Lower leg skin (tissue), 3 donors: ENCODE results near the gene AGPAT4.

Source experiments
- POLR2A ChIP-seq, 2 donors: fragments of 450-650 bp; IDR thresholded peaks; one replicate each; pipeline ENCODE4 v1.6.1; 2016 to 2017; ENCODE audit warnings: antibody characterized with exemption in 2 of 2, mild to moderate bottlenecking in 1 of 2, moderate library complexity in 1 of 2
- TF ChIP-seq, protein P1 (sequence below), 3 donors: fragments of 450-650 bp; IDR thresholded peaks; one replicate each; pipeline ENCODE4 v1.5.1; 2016; ENCODE audit warnings: antibody characterized with exemption in 3 of 3, mild to moderate bottlenecking in 3 of 3, moderate library complexity in 2 of 3

DNA sequence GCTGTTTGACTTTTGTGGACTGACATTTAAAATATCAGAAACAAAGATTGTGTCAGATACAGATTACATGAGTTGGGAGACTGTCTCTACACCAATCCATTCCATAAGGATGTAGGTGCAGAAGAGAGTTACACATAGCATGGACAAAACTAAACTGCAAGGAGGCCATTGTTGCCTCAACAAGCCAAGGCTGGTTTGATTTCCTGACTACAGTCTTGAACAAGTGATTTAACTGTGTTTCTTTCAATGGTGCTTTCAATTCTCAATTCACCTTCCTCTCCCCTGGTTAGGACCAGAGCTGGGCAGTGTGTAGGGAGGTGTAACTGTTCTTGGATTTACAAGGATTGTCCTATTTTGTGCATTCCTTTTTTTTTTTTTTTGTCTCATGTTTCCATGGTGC is 82.2 kb downstream of the AGPAT4 start:
- TF ChIP-seq, protein P1, sequence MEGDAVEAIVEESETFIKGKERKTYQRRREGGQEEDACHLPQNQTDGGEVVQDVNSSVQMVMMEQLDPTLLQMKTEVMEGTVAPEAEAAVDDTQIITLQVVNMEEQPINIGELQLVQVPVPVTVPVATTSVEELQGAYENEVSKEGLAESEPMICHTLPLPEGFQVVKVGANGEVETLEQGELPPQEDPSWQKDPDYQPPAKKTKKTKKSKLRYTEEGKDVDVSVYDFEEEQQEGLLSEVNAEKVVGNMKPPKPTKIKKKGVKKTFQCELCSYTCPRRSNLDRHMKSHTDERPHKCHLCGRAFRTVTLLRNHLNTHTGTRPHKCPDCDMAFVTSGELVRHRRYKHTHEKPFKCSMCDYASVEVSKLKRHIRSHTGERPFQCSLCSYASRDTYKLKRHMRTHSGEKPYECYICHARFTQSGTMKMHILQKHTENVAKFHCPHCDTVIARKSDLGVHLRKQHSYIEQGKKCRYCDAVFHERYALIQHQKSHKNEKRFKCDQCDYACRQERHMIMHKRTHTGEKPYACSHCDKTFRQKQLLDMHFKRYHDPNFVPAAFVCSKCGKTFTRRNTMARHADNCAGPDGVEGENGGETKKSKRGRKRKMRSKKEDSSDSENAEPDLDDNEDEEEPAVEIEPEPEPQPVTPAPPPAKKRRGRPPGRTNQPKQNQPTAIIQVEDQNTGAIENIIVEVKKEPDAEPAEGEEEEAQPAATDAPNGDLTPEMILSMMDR (IDR thresholded peaks at IDR 0.05), result no peak
- TF ChIP-seq POLR2A (IDR thresholded peaks at IDR 0.05), result no peak
